LNCAP (cell line): ENCODE measurements around the gene LRPAP1.

Experiments used
- TF ChIP-seq, protein P1 (sequence below): fragments of 450-650 bp; IDR thresholded peaks from 2 replicates; pipeline ENCODE4 v1.5.1; 2017; ENCODE audit warnings: mild to moderate bottlenecking

The LRPAP1 gene

DNA sequence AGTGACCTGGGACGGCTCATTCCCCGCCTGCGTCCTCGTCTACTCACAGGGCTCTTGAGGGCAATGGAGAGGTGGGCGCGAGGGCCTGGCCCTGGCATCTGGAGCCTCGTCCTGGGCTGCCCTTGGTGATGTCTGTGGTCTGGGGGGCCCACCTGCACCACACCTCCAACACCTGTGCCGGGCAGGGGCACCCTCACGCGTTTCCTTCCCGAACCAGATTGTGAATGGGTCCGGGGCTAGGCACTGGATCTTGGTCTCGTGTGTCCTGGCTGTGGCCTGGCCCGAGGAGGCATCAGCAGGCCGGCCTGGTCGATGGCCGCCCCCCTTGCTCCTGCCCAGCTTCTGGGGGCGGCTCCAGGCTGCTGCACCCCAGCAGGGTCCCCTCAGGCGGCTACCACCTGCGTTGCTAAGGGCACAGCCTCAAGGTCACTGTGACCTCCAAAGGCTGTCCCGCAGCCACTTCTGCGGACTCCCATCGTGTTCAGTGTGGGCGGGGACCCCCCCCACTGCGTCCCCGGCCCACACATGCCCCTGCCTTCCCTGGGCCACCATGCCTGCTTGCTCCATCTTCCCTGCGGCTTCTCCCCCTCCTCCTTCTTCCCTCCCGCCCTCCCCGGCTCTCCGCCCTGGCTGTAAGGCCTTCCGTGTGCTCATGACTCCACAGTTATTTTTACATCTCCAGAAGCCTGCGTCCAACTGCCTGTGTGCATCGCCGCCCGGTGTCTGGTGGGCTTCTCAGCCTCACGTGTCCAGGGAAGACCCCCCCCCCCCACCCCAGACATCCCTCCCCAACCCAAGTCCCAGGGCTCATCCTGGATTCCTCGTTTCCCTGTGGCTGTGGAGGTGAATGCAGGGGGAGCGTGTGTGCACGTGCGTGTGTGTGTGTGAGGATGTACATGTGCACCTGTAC is 65.3 kb downstream of the LRPAP1 start:
- TF ChIP-seq, protein P1, sequence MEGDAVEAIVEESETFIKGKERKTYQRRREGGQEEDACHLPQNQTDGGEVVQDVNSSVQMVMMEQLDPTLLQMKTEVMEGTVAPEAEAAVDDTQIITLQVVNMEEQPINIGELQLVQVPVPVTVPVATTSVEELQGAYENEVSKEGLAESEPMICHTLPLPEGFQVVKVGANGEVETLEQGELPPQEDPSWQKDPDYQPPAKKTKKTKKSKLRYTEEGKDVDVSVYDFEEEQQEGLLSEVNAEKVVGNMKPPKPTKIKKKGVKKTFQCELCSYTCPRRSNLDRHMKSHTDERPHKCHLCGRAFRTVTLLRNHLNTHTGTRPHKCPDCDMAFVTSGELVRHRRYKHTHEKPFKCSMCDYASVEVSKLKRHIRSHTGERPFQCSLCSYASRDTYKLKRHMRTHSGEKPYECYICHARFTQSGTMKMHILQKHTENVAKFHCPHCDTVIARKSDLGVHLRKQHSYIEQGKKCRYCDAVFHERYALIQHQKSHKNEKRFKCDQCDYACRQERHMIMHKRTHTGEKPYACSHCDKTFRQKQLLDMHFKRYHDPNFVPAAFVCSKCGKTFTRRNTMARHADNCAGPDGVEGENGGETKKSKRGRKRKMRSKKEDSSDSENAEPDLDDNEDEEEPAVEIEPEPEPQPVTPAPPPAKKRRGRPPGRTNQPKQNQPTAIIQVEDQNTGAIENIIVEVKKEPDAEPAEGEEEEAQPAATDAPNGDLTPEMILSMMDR, result no peak

DNA sequence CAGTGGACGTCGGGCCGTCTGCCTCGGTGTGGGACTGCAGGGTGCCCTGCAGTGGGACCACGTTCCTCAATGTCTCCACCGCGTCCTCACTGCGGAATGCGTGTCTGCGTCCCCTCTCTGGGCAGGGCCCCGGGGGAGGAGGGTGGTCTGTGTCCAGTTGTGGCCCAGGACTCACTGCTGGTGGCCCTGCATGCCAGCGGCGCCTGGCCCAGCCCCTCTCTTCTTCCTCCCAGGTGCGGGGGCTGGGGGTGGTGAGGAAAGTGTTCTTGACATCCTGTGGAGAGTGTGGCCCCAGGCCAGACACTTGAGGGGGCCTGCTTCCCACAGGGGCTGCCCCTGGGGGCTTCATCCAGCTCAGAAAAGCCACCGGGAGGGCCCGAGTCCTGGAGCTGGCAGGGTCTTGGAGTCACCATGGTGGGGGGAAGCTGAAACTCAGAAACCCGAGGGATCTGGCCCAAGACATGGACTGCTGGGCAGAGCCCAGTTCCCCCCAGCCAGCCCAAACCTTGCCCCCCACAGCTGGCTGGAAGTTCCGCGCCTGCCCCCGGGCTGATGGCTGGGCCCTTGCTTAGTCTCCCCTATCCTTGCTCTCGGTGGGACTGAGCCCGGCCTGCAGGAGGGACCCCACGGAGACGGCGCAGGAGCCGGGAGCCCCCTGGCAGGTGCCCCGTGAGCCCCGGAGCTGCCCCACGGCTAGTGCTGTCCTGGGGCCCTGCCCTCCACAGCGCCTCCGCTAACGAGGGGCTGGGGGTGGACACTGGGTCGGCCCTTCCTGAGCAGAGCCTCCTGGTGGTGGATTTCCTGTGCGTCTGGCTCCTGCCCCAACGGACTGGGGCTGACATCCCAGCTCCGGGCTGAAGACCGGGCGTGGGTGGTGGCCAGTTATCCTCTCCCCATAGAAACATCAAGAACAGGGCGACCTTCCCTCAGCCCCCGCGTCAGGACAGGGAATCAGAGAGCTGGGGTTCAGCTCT is 66.2 kb downstream of the LRPAP1 start:
- TF ChIP-seq, protein P1, result no peak

DNA sequence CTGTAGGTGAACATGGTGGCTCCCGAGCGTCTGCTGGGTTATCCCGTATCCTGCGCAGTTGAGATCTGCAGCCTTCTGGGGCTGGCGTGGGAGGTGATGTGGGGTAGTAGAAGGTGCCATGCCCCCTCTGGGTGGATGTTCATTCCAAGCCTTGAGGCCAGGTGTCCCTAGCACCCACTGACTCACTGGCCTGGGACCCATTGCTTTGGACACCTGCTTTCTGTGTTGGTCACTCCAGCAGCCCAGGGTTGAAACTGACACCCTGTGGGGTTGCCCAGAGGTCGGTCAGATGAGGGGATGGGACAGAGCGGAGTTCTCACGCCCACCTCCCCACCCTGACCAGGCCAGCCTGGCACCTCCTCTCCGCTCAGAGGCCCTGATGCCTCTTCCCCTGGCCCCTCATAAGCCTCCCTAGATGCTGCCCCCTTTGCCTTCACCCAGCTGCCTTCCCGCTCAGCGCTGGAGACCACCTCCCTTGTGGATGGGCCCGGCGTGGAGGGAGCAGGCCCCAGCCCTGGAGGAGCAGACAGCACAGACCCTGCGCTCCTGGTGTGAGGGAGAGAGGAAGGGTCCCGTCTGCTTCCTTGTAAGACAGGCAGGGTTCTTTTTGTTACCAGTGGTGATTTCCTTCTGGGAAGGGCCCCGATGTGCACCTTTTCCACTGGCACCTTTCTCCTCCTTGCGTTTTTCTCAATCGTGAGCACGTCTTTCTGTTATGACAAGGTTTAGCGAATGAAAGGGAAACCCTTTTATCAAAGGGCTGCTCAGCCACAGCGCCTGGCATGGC is 67.1 kb downstream of the LRPAP1 start:
- TF ChIP-seq, protein P1, result no peak

DNA sequence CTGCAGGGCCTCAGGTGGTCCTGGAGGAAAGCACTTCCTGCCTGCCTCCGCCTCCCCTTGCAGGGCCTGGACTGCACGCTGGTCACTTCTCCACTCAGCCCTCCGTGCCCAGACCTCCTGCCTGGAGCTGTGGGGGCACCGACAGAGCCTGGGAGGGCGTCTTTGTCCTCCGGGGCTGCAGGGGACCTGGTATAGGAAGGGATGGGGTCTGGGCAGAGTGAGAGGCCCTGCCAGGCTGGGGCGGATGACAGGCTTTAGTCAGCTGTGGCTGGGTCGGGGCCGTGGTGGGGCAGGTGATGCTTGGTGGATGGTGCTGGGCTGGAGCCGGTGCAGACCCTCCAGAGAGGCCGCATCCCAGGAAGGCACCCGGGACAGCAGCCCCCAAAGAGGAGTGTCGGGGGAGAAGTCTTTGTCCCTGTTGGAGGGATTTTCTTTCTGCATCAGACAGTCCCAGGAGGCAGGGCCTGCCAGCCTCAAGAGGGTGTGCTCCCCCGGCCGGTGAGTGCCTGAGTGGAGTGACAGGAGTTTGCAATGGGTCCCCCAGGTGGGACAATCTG is 67.8 kb downstream of the LRPAP1 start:
- TF ChIP-seq, protein P1, result no peak

DNA sequence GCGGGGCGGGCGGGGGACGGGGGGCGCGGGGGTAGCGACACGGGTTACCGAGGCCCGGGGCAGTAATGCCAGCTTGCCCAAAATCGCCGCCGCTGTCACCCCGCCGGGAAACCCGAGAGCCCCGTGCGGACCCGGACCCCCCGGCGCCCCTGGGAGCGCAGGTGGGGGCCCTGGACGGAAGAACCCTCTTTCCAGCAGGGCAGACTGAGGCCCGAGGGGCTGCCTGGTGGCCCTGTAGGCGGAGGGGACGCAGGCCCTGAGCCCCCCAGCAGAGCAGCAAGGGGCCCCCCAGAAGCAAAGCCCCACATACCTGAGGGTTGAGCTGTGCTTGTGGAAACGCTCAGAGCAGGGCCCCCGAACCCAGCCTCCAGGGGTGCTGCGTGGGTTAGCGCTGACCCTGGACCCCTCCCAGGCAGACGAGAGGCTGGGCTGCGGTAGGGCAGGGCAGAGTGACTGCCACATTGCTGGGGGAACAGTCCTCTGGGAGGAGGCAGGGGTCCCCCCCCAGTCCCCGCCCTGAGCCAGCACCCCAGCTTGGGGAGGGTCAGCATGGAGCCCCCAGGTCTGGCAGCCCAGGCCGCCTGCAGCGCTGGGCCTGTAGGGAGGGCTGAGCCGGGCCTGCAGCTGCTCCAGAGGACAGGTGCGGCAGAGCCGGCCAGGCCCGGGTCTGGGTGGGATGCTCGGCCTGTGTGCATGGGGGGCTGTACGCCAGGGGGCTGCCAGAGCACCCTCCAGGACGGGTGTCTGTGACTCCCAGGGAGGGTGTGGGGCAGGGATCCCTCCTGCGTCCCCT is 68.5 kb downstream of the LRPAP1 start:
- TF ChIP-seq, protein P1, result no peak

DNA sequence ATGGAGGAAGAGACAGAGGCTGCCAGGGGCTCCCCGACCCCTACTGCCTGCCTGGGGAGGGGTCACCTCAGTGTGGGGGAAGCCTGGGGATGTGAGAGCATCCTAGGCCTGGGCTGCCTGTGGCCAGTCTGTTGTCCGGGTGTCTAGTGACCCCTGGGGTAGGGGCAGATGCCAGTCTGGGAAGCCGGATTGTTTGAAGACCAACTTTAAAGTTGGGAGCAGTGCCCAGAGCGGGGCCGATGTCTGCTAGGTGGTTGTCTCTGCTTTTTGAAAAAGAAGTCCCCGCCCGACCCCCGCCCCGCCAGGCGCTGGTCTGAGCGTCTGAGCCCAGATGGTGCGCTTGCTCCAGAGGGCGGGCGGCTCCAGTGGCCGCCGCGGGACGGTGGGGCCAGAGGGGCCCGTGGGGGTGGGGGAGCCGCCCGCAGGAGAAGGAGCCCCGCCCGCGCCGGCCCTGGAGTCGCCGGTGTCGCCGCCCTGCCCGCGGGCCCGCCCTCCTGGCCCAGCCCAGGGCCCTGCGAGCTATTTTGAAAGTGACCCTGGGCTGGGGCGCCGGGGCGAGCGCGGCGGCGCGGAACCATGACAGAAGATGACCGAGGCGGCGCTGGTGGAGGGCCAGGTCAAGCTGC is 69.3 kb downstream of the LRPAP1 start, which contains the start of gene DOK7:
Gene DOK7, plus strand, starts transcription at position 517 of the 626 bp plus-strand sequence. Its CDS starts 70 bp downstream, at position 587.
- TF ChIP-seq, protein P1, result no peak
